Trophoblast cell (in vitro differentiated cells and primary cell): ENCODE results near the gene GPR42.

Source experiments
- DNase-seq, 2 donors: peaks; one replicate each; pipeline ENCODE4 v3.0.0-alpha.2; 2016
- H2AFZ ChIP-seq: 2 replicates; pipeline ENCODE4 v1.6.1; 2013; ENCODE audit warnings: low read length, moderate library complexity, mild to moderate bottlenecking; ENCODE audit not compliant: insufficient read depth, poor library complexity
- H2AK5ac ChIP-seq: 2 replicates; pipeline ENCODE4 v1.6.1; 2013; ENCODE audit warnings: mild to moderate bottlenecking, low read length
- H2BK120ac ChIP-seq: 2 replicates; pipeline ENCODE4 v1.6.1; 2013; ENCODE audit warnings: low read length, mild to moderate bottlenecking, moderate library complexity; ENCODE audit not compliant: insufficient read depth, poor library complexity
- H2BK12ac ChIP-seq: 2 replicates; pipeline ENCODE4 v1.6.1; 2013; ENCODE audit warnings: mild to moderate bottlenecking, low read length, moderate library complexity
- H2BK5ac ChIP-seq: 2 replicates; pipeline ENCODE4 v1.6.1; 2013; ENCODE audit warnings: low read length, low read depth, moderate library complexity, mild to moderate bottlenecking; ENCODE audit not compliant: poor library complexity
- H3K14ac ChIP-seq: 2 replicates; pipeline ENCODE4 v1.6.1; 2013; ENCODE audit warnings: mild to moderate bottlenecking, low read length
- H3K18ac ChIP-seq: 2 replicates; pipeline ENCODE4 v1.6.1; 2013; ENCODE audit warnings: mild to moderate bottlenecking, low read length
- H3K23ac ChIP-seq: 2 replicates; pipeline ENCODE4 v1.6.1; 2013; ENCODE audit warnings: low read length
- H3K27ac ChIP-seq: 2 replicates; pipeline ENCODE4 v1.5.1; 2013; ENCODE audit warnings: low read depth, mild to moderate bottlenecking, inconsistent platforms, low read length, moderate library complexity
- H3K27me3 ChIP-seq: 2 replicates; pipeline ENCODE4 v1.6.1; 2013; ENCODE audit warnings: inconsistent platforms, mild to moderate bottlenecking, low read length, moderate library complexity; ENCODE audit not compliant: insufficient read depth
- H3K36me3 ChIP-seq, 2 experiments: 1 replicate in 1 of 2; 2 replicates in 1 of 2; pipeline ENCODE4 v1.6.1; 2013; ENCODE audit warnings: low read length in 2 of 2, mild to moderate bottlenecking in 2 of 2, moderate library complexity in 1 of 2; ENCODE audit not compliant: insufficient read depth in 2 of 2, control insufficient read depth in 1 of 2
- H3K4ac ChIP-seq: 2 replicates; pipeline ENCODE4 v1.6.1; 2013; ENCODE audit warnings: low read depth, mild to moderate bottlenecking, low read length, moderate library complexity
- H3K4me1 ChIP-seq, 2 experiments: 1 replicate in 1 of 2; 2 replicates in 1 of 2; pipeline ENCODE4 v1.6.1; 2013; ENCODE audit warnings: low read length in 2 of 2, mild to moderate bottlenecking in 2 of 2, moderate library complexity in 1 of 2; ENCODE audit not compliant: insufficient read depth in 2 of 2, control insufficient read depth in 1 of 2
- H3K4me2 ChIP-seq: 2 replicates; pipeline ENCODE4 v1.6.1; 2013; ENCODE audit warnings: inconsistent platforms, mild to moderate bottlenecking, low read length, moderate library complexity
- H3K4me3 ChIP-seq: 2 replicates; pipeline ENCODE4 v1.5.1; 2013; ENCODE audit warnings: mild to moderate bottlenecking, low read depth, low read length, inconsistent platforms
- H3K79me1 ChIP-seq: one replicate; pipeline ENCODE4 v1.6.1; 2013; ENCODE audit warnings: low read length
- H3K79me2 ChIP-seq: 2 replicates; pipeline ENCODE4 v1.6.1; 2013; ENCODE audit warnings: low read length, mild to moderate bottlenecking; ENCODE audit not compliant: control insufficient read depth, insufficient read depth, poor library complexity
- H3K9ac ChIP-seq: 2 replicates; pipeline ENCODE4 v1.6.1; 2013; ENCODE audit warnings: mild to moderate bottlenecking, low read length
- H3K9me3 ChIP-seq: 2 replicates; pipeline ENCODE4 v1.6.1; 2013; ENCODE audit warnings: low read depth, mild to moderate bottlenecking, control low read depth, inconsistent platforms, low read length; ENCODE audit not compliant: insufficient read depth
- H4K12ac ChIP-seq: 2 replicates; pipeline ENCODE4 v1.6.1; 2013; ENCODE audit warnings: low read depth, mild to moderate bottlenecking, low read length, moderate library complexity
- H4K8ac ChIP-seq: 2 replicates; pipeline ENCODE4 v1.6.1; 2013; ENCODE audit warnings: low read depth, mild to moderate bottlenecking, low read length, moderate library complexity
- H4K91ac ChIP-seq: one replicate; pipeline ENCODE4 v1.6.1; 2013; ENCODE audit warnings: low read depth, mild to moderate bottlenecking, low read length, moderate library complexity
- WGBS: extraction: QIAGEN DNeasy Blood & Tissue Kit; methylation state at CpG from one replicate; pipeline ENCODE4 v1.1.7; 2013; ENCODE audit warnings: missing lambda C conversion rate; ENCODE audit not compliant: insufficient read length, insufficient coverage; ENCODE audit errors: extremely low coverage; 5-methylcytosine and 5-hydroxymethylcytosine counted together

Gene GPR42

GRCh38 chr19:35342430-35342829, 28.4 kb upstream of the GPR42 start:
- no peak overlapping the region for H3K27ac ChIP-seq
- H3K9ac ChIP-seq, result no peak overlapping the region
- no peaks in the 10 kb centered on the region for H3K27me3 ChIP-seq
- H3K4me3 ChIP-seq, result no peak overlapping the region
- no peak overlapping the region for H2AK5ac ChIP-seq
- no peaks in the 10 kb centered on the region for H3K36me3 ChIP-seq
- DNase-seq, result no peak
- peaks cover 2% of the 10 kb centered on the region for H3K9me3 ChIP-seq
- H3K4ac ChIP-seq, result no peak overlapping the region
- no peak overlapping the region for H3K4me2 ChIP-seq
- WGBS, result no CpG with 5 or more reads among the region's 5 CpGs
- H2BK120ac ChIP-seq, result no peak overlapping the region
- H3K18ac ChIP-seq, result no peak overlapping the region
- no peak overlapping the region for H2AFZ ChIP-seq
- no peaks in the 10 kb centered on the region for H3K79me1 ChIP-seq
- H4K12ac ChIP-seq, result no peak overlapping the region
- H3K14ac ChIP-seq, result no peak overlapping the region
- H4K8ac ChIP-seq, result no peak overlapping the region
- peaks cover 0 to 4% of the 10 kb centered on the region in 2 experiments for H3K4me1 ChIP-seq
- no peaks in the 10 kb centered on the region for H3K79me2 ChIP-seq
- H3K23ac ChIP-seq, result no peak overlapping the region
- H2BK5ac ChIP-seq, result no peak overlapping the region
- H4K91ac ChIP-seq, result no peak overlapping the region
- no peak overlapping the region for H2BK12ac ChIP-seq

GRCh38 chr19:35344511-35345031, 26.3 kb upstream of the GPR42 start:
- Histone ChIP-seq H2BK120ac (no peak overlapping the region), H3K4me3 (no peak overlapping the region), H3K4me2 (no peak overlapping the region), H2BK5ac (no peak overlapping the region), H3K4ac (no peak overlapping the region), H2BK12ac (no peak overlapping the region), H3K23ac (no peak overlapping the region), H4K12ac (no peak overlapping the region), H3K9ac (no peak overlapping the region), H2AFZ (no peak overlapping the region), H3K36me3 (no peaks in the 10 kb centered on the region), H3K79me1 (no peaks in the 10 kb centered on the region), H3K18ac (no peak overlapping the region), H3K27ac (no peak overlapping the region), H3K79me2 (no peaks in the 10 kb centered on the region), H4K8ac (no peak overlapping the region), H2AK5ac (no peak overlapping the region), H3K27me3 (no peaks in the 10 kb centered on the region), H4K91ac (no peak overlapping the region), H3K14ac (no peak overlapping the region), H3K9me3 (no peaks in the 10 kb centered on the region), H3K4me1 (peaks cover 0 to 5% of the 10 kb centered on the region in 2 experiments)
- DNase-seq, result peak in 1 of 2 donors; percentile 49
- WGBS, result no CpG with 5 or more reads among the region's 17 CpGs

- Histone ChIP-seq H3K9me3 (no peaks in the 10 kb centered on the region), H4K8ac (no peak overlapping the region), H4K12ac (no peak overlapping the region), H2BK5ac (no peak overlapping the region), H3K79me2 (no peaks in the 10 kb centered on the region), H3K79me1 (no peaks in the 10 kb centered on the region), H3K14ac (no peak overlapping the region), H3K27me3 (no peaks in the 10 kb centered on the region), H3K23ac (no peak overlapping the region), H3K4me2 (no peak overlapping the region), H3K4me1 (peaks cover 0 to 5% of the 10 kb centered on the region in 2 experiments), H3K4ac (no peak overlapping the region), H3K9ac (no peak overlapping the region), H3K18ac (no peak overlapping the region), H3K36me3 (no peaks in the 10 kb centered on the region), H2BK120ac (no peak overlapping the region), H2BK12ac (no peak overlapping the region), H2AK5ac (no peak overlapping the region), H3K27ac (no peak overlapping the region), H2AFZ (no peak overlapping the region), H4K91ac (no peak overlapping the region), H3K4me3 (no peak overlapping the region)
- no peak for DNase-seq
- no CpG with 5 or more reads among the region's 11 CpGs for WGBS
Measured at GRCh38 chr19:35345671-35346111, 25.2 kb upstream of the GPR42 start.

GRCh38 chr19:35346193-35347052, 24.4 kb upstream of the GPR42 start:
- Histone ChIP-seq H3K79me1 (no peaks in the 10 kb centered on the region), H3K79me2 (no peaks in the 10 kb centered on the region), H4K12ac (no peak overlapping the region), H3K36me3 (no peaks in the 10 kb centered on the region), H3K9ac (no peak overlapping the region), H3K27me3 (no peaks in the 10 kb centered on the region), H3K9me3 (no peaks in the 10 kb centered on the region), H3K14ac (no peak overlapping the region), H3K4me3 (no peak overlapping the region), H2AK5ac (no peak overlapping the region), H2BK12ac (no peak overlapping the region), H3K4me1 (peaks cover 0 to 5% of the 10 kb centered on the region in 2 experiments), H3K27ac (no peak overlapping the region), H4K8ac (no peak overlapping the region), H3K4ac (no peak overlapping the region), H3K18ac (no peak overlapping the region), H3K23ac (no peak overlapping the region), H2AFZ (no peak overlapping the region), H4K91ac (no peak overlapping the region), H3K4me2 (no peak overlapping the region), H2BK120ac (no peak overlapping the region), H2BK5ac (no peak overlapping the region)
- WGBS, result no CpG with 5 or more reads among the region's 28 CpGs
- DNase-seq, result no peak
